MM.1S (cell line): Measurements from ENCODE around the gene GATAD2B.

Experiments
- EZH2 ChIP-seq: fragments of 300-600 bp; sonication (generic); optimal IDR thresholded peaks from 2 replicates; pipeline ENCODE3; 2017; ENCODE audit warnings: low read depth, mild to moderate bottlenecking, antibody characterized with exemption, low read length, mixed read lengths
- EZH2phosphoT487 ChIP-seq: fragments of 300-600 bp; sonication (generic); IDR thresholded peaks from 2 replicates; pipeline ENCODE4 v1.6.1; 2018; ENCODE audit warnings: antibody characterized with exemption, low read length
- TF ChIP-seq, protein P1 (sequence below): fragments of 300-600 bp; sonication (generic); IDR thresholded peaks from 2 replicates; pipeline ENCODE4 v1.5.1; 2016; ENCODE audit warnings: antibody characterized with exemption, low read length, mixed read lengths

DNA sequence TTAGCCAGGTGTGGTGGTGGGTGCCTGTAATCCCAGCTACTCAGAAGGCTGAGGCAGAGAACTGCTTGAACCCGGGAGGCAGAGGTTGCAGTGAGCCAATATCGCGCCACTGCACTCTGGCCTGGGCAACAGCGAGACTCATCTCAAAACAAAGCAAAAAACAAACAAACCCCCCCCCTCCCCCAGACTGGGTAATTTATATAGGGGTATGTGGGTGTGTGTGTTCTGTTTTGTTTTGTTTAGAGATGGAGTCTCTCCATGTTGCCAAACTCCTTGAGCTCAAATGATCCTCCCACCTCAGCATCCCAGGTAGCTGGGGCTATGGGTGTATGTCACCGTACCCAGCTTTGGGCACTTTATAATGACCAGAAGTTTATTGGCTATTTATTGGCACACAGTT lies 74.0 kb downstream of the GATAD2B start:
- TF ChIP-seq, protein P1, sequence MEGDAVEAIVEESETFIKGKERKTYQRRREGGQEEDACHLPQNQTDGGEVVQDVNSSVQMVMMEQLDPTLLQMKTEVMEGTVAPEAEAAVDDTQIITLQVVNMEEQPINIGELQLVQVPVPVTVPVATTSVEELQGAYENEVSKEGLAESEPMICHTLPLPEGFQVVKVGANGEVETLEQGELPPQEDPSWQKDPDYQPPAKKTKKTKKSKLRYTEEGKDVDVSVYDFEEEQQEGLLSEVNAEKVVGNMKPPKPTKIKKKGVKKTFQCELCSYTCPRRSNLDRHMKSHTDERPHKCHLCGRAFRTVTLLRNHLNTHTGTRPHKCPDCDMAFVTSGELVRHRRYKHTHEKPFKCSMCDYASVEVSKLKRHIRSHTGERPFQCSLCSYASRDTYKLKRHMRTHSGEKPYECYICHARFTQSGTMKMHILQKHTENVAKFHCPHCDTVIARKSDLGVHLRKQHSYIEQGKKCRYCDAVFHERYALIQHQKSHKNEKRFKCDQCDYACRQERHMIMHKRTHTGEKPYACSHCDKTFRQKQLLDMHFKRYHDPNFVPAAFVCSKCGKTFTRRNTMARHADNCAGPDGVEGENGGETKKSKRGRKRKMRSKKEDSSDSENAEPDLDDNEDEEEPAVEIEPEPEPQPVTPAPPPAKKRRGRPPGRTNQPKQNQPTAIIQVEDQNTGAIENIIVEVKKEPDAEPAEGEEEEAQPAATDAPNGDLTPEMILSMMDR, result no peak
- TF ChIP-seq EZH2, result no peak
- no peak for TF ChIP-seq EZH2phosphoT487
